ENCODE data around the gene RCE1. TPM values are rescaled to one million over a fixed set of nuclear protein-coding genes. Genes with fewer than 3 reads are reported as not detected.

Gene RCE1
- total and polyA plus RNA-seq, 2 donors (not counting 1 experiment from before 2014, with no cell fraction given) = 7.0 to 14.4 TPM

GRCh38 chr11:66866007-66866406 is 22.8 kb downstream of the RCE1 start:
- Histone ChIP-seq H3K4me3 (replicated peaks in 1 of 4; ENCODE audit: control extremely low read depth in 1 of 4, insufficient read depth in 1 of 4, low read depth in 3 of 4, low read length in 4 of 4) (no peak overlapping the region), H3K27ac (ENCODE audit: insufficient read depth, low read length) (no peak overlapping the region), H3K9ac (ENCODE audit: insufficient read depth, low read length) (no peak overlapping the region), H3K36me3 (ENCODE audit: control insufficient read depth, insufficient read depth, low read length) (peaks cover 5% of the 10 kb centered on the region), H3K4me2 (ENCODE audit: extremely low read depth, insufficient read depth, low read length) (no peak overlapping the region), H3K9me3 (ENCODE audit: control insufficient read depth, insufficient read depth, low read depth, low read length) (no peaks in the 10 kb centered on the region), H2AFZ (ENCODE audit: low read length) (no peak overlapping the region), H3K79me2 (ENCODE audit: control insufficient read depth, insufficient read depth, low read length) (no peaks in the 10 kb centered on the region), H4K20me1 (ENCODE audit: control insufficient read depth, extremely low read depth, insufficient read depth, low read length) (no peaks in the 10 kb centered on the region), H3K4me1 (ENCODE audit: control insufficient read depth, extremely low read depth, insufficient read depth, low read length) (no peaks in the 10 kb centered on the region), H3K27me3 (ENCODE audit: control insufficient read depth, insufficient read depth, low read length) (no peaks in the 10 kb centered on the region)
- DNase-seq (ENCODE audit: low read depth in 2 of 2) = no peak
- TF ChIP-seq, protein P1, sequence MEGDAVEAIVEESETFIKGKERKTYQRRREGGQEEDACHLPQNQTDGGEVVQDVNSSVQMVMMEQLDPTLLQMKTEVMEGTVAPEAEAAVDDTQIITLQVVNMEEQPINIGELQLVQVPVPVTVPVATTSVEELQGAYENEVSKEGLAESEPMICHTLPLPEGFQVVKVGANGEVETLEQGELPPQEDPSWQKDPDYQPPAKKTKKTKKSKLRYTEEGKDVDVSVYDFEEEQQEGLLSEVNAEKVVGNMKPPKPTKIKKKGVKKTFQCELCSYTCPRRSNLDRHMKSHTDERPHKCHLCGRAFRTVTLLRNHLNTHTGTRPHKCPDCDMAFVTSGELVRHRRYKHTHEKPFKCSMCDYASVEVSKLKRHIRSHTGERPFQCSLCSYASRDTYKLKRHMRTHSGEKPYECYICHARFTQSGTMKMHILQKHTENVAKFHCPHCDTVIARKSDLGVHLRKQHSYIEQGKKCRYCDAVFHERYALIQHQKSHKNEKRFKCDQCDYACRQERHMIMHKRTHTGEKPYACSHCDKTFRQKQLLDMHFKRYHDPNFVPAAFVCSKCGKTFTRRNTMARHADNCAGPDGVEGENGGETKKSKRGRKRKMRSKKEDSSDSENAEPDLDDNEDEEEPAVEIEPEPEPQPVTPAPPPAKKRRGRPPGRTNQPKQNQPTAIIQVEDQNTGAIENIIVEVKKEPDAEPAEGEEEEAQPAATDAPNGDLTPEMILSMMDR (conservative IDR thresholded peaks at IDR 0.05 in 1 of 2, IDR thresholded peaks at IDR 0.05 in 1 of 2; ENCODE audit: low read depth in 1 of 2, low read length in 2 of 2) = no peak
- TF ChIP-seq EZH2 (IDR thresholded peaks at IDR 0.05; ENCODE audit: low read length, missing control alignments) = no peak

DNA sequence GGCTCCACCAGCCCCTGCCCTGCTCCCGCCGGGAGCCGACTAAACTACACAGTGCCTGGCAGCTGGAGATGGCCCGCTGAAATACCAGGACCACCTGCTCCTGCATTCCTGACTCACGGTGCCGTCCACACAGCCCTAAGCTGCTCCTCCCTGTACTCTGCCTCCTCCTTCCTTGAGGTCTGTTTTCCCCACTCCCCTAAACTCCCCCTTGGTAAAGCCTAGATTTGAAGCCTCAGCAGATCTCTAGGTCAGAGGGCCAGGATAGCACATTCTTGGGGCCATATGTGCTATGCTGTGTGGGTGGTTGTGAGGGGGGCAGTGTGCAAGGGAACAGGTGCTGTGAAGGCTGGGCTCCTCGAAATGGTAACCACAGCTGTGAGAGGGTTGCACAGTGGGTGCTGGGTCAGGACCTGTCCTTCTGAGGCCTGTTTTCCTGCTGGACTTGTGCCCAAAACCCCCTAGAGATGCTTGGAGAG is 23.3 kb downstream of the RCE1 start:
- no peaks in the 10 kb centered on the region for H4K20me1 ChIP-seq (ENCODE audit: control insufficient read depth, extremely low read depth, insufficient read depth, low read length)

DNA sequence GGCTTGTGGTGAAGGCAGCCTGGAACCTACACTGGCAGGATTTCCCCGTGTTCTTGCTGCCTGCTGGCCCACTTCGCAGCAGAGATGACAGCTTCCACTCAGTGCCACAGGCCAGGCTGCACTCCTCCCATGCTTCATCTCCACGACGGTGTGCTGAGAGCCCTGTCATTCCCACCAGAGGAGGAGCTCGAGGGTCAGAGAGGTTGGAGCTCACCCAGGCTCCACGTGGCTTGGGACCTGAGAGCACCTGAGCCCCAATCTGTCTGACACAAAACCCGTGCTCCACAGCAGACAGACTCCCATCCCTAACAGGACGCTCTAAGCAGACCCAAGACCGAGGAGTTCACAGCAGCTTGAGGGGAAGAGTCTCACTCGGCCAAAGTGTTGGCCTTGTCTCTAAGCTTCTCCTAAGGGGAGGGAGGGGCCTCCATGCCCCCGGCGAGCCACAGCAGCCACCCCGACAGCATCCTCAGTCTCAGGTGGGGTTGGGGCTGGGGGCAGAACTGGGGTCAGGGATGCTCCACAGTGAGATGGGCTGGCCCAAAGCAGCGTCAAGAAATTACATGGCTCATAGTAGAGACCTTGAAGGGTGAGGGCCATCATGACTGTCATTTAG is 24.3 kb downstream of the RCE1 start:
- Histone ChIP-seq H3K27me3 (ENCODE audit: control insufficient read depth, insufficient read depth, low read length) (no peaks in the 10 kb centered on the region), H3K36me3 (ENCODE audit: control insufficient read depth, insufficient read depth, low read length) (peaks cover 2% of the 10 kb centered on the region), H3K27ac (ENCODE audit: insufficient read depth, low read length) (no peak overlapping the region)

More for the DNA sequence above, 23.3 kb downstream of the RCE1 start:
- H3K9me3 ChIP-seq (ENCODE audit: control insufficient read depth, insufficient read depth, low read depth, low read length) = no peaks in the 10 kb centered on the region
- no peak for DNase-seq (ENCODE audit: low read depth in 2 of 2)
- no peak overlapping the region for H3K27ac ChIP-seq (ENCODE audit: insufficient read depth, low read length)
- TF ChIP-seq EZH2 (IDR thresholded peaks at IDR 0.05; ENCODE audit: low read length, missing control alignments) = no peak
- TF ChIP-seq, protein P1 (conservative IDR thresholded peaks at IDR 0.05 in 1 of 2, IDR thresholded peaks at IDR 0.05 in 1 of 2; ENCODE audit: low read depth in 1 of 2, low read length in 2 of 2) = no peak
- no peaks in the 10 kb centered on the region for H3K79me2 ChIP-seq (ENCODE audit: control insufficient read depth, insufficient read depth, low read length)
- no peaks in the 10 kb centered on the region for H3K4me1 ChIP-seq (ENCODE audit: control insufficient read depth, extremely low read depth, insufficient read depth, low read length)
- H3K36me3 ChIP-seq (ENCODE audit: control insufficient read depth, insufficient read depth, low read length) = peaks cover 5% of the 10 kb centered on the region
- no peak overlapping the region for H3K9ac ChIP-seq (ENCODE audit: insufficient read depth, low read length)
- H3K4me3 ChIP-seq (replicated peaks in 1 of 4; ENCODE audit: control extremely low read depth in 1 of 4, insufficient read depth in 1 of 4, low read depth in 3 of 4, low read length in 4 of 4) = no peak overlapping the region
- H3K27me3 ChIP-seq (ENCODE audit: control insufficient read depth, insufficient read depth, low read length) = no peaks in the 10 kb centered on the region
- no peak overlapping the region for H2AFZ ChIP-seq (ENCODE audit: low read length)
- H3K4me2 ChIP-seq (ENCODE audit: extremely low read depth, insufficient read depth, low read length) = no peak overlapping the region

More for the DNA sequence above, 24.3 kb downstream of the RCE1 start:
- no peak overlapping the region for H3K4me2 ChIP-seq (ENCODE audit: extremely low read depth, insufficient read depth, low read length)
- H4K20me1 ChIP-seq (ENCODE audit: control insufficient read depth, extremely low read depth, insufficient read depth, low read length) = no peaks in the 10 kb centered on the region
- no peak overlapping the region for H2AFZ ChIP-seq (ENCODE audit: low read length)
- TF ChIP-seq, protein P1 (conservative IDR thresholded peaks at IDR 0.05 in 1 of 2, IDR thresholded peaks at IDR 0.05 in 1 of 2; ENCODE audit: low read depth in 1 of 2, low read length in 2 of 2) = no peak
- no peak for TF ChIP-seq EZH2 (IDR thresholded peaks at IDR 0.05; ENCODE audit: low read length, missing control alignments)
- no peak for DNase-seq (ENCODE audit: low read depth in 2 of 2)
- no peak overlapping the region for H3K9ac ChIP-seq (ENCODE audit: insufficient read depth, low read length)
- H3K4me1 ChIP-seq (ENCODE audit: control insufficient read depth, extremely low read depth, insufficient read depth, low read length) = no peaks in the 10 kb centered on the region
- no peak overlapping the region for H3K4me3 ChIP-seq (replicated peaks in 1 of 4; ENCODE audit: control extremely low read depth in 1 of 4, insufficient read depth in 1 of 4, low read depth in 3 of 4, low read length in 4 of 4)
- H3K79me2 ChIP-seq (ENCODE audit: control insufficient read depth, insufficient read depth, low read length) = no peaks in the 10 kb centered on the region
- no peaks in the 10 kb centered on the region for H3K9me3 ChIP-seq (ENCODE audit: control insufficient read depth, insufficient read depth, low read depth, low read length)

Data from fibroblast of lung (primary cell).